ENCODE results near the gene LSP1. TPM values are rescaled to one million over a fixed set of nuclear protein-coding genes. Genes with fewer than 3 reads are reported as not detected.
A peak's percentile ranks its signal among the peaks of the same experiment; 100 is the strongest.

The LSP1 gene
- total RNA-seq, 1 donor from 2014 or later: 2.5 TPM

DNA sequence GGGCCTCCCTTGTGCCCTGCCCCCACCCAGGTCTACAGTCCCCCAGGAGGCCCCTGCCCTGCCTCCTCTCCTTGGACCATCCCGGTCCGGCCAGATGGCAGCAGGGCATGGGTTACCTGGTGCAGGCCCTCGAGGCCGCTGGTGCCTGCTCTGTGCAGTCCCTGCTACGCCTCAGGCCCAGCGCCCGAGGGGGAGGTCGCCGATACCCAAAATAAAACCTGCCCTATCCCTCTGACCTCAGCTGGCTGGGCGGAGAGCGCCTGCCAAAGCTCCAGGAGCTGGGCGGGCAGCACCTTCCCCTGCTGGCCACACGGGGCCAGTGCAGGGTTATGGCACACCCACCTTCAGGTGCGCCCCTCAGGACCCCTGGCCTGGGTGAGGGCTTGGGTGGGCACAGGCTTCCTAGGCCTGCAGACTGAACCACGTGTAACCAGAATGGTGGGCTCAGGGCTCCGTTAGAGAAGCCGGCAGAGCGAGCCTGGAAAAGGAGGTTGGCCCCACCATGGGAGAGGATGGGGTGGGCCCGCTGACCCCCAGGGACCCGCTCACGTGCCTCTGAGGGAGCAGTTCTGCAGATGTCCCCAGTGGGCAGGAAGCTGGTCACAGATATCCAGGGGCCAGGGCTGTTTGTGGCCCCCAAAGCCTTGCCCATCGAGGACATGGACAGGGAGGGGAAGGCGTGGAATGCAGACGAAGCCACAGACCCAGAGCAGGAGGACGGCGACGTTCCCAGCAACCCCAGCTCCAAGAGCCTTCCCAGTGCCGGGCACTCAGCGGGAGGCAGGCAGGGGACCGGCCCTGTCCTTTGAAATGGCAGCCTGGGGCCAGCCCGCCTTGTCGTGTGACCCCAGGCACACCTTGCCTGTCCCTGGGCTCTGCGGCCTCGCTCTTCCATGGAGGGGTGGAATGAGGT is 64.9 kb downstream of the LSP1 start:
- Mint-ChIP-seq H3K36me3 (ENCODE audit: unreplicated experiment) (no peaks in the 10 kb centered on the region), H3K4me1 (ENCODE audit: low read depth, unreplicated experiment) (no peaks in the 10 kb centered on the region), H3K27me3 (ENCODE audit: unreplicated experiment) (peaks cover 10% of the 10 kb centered on the region), H3K4me3 (ENCODE audit: unreplicated experiment) (no peak overlapping the region), H3K9me3 (ENCODE audit: unreplicated experiment) (peaks cover 9% of the 10 kb centered on the region), H3K27ac (ENCODE audit: unreplicated experiment) (no peak overlapping the region)
- DNase-seq: no peak
- TF ChIP-seq, protein P1, sequence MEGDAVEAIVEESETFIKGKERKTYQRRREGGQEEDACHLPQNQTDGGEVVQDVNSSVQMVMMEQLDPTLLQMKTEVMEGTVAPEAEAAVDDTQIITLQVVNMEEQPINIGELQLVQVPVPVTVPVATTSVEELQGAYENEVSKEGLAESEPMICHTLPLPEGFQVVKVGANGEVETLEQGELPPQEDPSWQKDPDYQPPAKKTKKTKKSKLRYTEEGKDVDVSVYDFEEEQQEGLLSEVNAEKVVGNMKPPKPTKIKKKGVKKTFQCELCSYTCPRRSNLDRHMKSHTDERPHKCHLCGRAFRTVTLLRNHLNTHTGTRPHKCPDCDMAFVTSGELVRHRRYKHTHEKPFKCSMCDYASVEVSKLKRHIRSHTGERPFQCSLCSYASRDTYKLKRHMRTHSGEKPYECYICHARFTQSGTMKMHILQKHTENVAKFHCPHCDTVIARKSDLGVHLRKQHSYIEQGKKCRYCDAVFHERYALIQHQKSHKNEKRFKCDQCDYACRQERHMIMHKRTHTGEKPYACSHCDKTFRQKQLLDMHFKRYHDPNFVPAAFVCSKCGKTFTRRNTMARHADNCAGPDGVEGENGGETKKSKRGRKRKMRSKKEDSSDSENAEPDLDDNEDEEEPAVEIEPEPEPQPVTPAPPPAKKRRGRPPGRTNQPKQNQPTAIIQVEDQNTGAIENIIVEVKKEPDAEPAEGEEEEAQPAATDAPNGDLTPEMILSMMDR (IDR thresholded peaks at IDR 0.05; ENCODE audit: partially characterized antibody, unreplicated experiment): peak; percentile 70

DNA sequence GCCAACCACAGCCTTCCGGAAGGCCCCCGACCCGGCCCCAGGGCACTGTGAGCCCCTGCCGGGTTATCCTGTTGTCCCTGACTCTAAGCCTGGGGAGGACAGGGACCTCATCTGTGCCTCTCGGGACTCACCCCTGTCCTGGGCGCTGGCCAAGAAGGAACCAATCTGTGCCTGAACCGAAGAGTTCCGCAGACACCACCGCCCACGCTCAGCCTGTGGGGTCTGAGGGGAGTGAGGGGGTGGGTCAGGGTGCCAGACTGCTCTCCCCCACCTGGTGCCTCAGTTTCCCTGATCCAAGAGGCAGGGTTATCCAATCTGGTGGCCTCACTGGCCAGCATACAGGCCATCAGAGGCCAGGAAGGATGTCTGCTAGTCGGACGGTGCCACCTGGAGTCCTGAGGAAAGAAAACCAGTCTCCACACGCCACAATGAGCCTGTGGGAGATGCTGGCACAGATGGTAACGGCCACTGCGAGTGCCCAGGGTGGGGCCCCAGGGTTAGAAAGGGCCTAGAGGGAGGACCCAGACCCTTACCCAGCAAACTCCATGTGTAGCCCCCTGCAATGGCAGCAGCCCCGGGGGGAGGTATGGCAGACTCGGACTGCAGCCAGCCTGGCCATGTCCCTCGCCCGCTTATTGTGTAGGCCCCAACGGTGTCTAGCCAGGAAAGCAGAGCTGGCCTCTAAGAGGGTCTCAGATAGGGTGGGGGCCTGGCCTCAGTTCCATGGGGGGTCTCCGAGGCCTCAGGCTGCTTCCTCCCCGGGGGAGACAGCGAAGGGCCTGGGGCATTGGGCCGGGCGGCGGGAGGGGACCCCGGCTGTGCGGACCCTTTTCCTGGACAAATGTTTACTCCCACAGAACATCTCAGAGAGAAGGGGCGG is 65.8 kb downstream of the LSP1 start:
- TF ChIP-seq, protein P1 (IDR thresholded peaks at IDR 0.05; ENCODE audit: partially characterized antibody, unreplicated experiment): no peak
- no peak for DNase-seq
- Mint-ChIP-seq H3K4me3 (ENCODE audit: unreplicated experiment) (no peak overlapping the region), H3K9me3 (ENCODE audit: unreplicated experiment) (peaks cover 9% of the 10 kb centered on the region), H3K27me3 (ENCODE audit: unreplicated experiment) (peaks cover 10% of the 10 kb centered on the region), H3K36me3 (ENCODE audit: unreplicated experiment) (no peaks in the 10 kb centered on the region), H3K27ac (ENCODE audit: unreplicated experiment) (no peak overlapping the region), H3K4me1 (ENCODE audit: low read depth, unreplicated experiment) (no peaks in the 10 kb centered on the region)

DNA sequence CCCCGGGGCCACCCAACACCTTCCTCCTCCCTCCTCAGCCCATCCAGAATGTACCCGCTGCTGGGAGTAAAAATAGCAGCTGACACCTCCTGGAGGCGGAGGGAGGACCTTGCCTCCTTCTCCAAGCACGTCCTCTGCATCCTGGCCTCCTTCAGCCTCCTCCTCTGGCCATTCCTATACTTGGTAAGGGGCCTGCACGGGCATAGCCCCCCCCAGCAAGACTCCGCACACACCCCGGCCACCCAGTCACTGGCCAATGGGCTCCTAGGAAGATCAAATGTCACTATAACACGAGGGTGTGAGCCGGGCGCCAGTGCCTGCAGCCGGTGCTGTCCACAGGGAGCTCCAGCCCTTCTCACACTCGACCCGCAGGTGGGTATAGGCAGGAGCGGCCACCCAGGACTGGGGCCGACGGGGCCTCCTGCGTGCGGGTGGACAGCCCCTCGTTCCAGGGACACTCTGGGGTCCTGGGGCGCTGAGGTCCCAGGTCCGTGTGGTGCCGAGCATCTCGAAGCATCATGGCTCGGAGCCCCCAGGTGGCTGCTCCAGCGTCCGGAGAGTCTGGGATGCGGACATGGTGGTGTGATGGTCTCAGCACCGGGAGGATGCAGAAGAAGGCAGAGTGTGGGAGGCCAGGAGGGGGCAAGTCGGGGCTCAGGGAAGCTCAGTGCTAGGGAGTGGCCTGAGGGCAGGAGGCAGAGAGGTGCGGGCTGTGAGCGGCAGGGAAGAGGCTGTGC is 66.7 kb downstream of the LSP1 start, which contains the start of gene TNNT3:
Gene TNNT3 (plus strand): TSS at position 313 of the 737 bp plus-strand sequence. CDS start 3,172 bp downstream, outside the sequence.
- DNase-seq: no peak
- Mint-ChIP-seq H3K36me3 (ENCODE audit: unreplicated experiment) (no peaks in the 10 kb centered on the region), H3K4me1 (ENCODE audit: low read depth, unreplicated experiment) (no peaks in the 10 kb centered on the region), H3K27ac (ENCODE audit: unreplicated experiment) (no peak within 1 kb of the TSS), H3K4me3 (ENCODE audit: unreplicated experiment) (no peak within 1 kb of the TSS), H3K27me3 (ENCODE audit: unreplicated experiment) (peaks cover 9% of the 10 kb centered on the region), H3K9me3 (ENCODE audit: unreplicated experiment) (peaks cover 9% of the 10 kb centered on the region)
- TF ChIP-seq, protein P1 (IDR thresholded peaks at IDR 0.05; ENCODE audit: partially characterized antibody, unreplicated experiment): no peak

DNA sequence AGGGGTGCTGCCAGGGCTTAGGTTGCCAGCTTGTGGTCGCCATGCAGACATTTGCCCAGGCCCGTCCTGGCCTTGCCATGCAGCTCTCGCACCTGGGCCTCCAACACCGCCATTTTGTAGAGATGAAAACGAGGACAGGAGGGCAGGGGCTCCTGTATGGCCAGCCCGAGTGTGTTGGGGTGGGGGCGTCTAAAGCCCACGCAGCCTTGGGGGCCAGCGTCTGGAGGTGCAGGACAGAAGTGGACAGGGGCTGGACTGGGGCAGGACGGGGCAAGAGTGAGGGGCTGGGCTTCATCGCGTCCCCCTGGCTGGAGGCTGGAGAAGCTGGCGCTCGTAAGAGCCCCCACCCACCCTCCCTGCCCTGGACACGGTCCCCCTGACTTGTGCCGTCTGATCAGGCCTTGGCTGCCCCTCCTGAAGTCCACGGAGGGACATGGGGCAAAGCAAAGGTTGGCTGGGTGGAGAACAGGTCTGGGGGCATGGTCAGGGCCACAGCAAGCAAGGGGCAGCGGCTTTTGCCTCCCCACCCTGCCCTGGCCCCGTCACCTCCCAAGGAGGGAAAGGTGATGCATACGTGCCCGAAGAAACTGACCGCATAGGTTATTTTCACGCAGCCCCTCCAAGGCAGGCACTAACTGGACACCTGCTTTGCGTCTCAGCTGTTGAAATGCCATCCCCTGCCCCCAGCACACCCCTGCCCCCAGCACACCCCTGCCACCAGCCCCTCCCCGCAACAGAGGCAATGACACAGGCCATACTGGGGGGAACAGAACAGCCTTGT is 67.4 kb downstream of the LSP1 start:
- peaks cover 5% of the 10 kb centered on the region for H3K9me3 Mint-ChIP-seq (ENCODE audit: unreplicated experiment)
- DNase-seq: no peak
- H3K36me3 Mint-ChIP-seq (ENCODE audit: unreplicated experiment): no peaks in the 10 kb centered on the region
- H3K4me3 Mint-ChIP-seq (ENCODE audit: unreplicated experiment): no peak overlapping the region
- no peaks in the 10 kb centered on the region for H3K4me1 Mint-ChIP-seq (ENCODE audit: low read depth, unreplicated experiment)
- peaks cover 2% of the 10 kb centered on the region for H3K27me3 Mint-ChIP-seq (ENCODE audit: unreplicated experiment)
- TF ChIP-seq, protein P1 (IDR thresholded peaks at IDR 0.05; ENCODE audit: partially characterized antibody, unreplicated experiment): no peak
- H3K27ac Mint-ChIP-seq (ENCODE audit: unreplicated experiment): no peak overlapping the region

Measured in glutamatergic neuron (in vitro differentiated cells).